ENCODE measurements around the gene NGFR.

Gene NGFR

GRCh38 chr17:49518346-49519078 lies 23.4 kb downstream of the NGFR start:
- no peak for DNase-seq

- DNase-seq = no peak
Measured at GRCh38 chr17:49519781-49520180, 24.7 kb downstream of the NGFR start.

- DNase-seq = no peak
Measured at GRCh38 chr17:49520386-49521087, 25.4 kb downstream of the NGFR start.

GRCh38 chr17:49521088-49521450 lies 26.0 kb downstream of the NGFR start:
- no peak for DNase-seq

GRCh38 chr17:49521471-49522356 lies 26.6 kb downstream of the NGFR start:
- DNase-seq = no peak

- DNase-seq = no peak
Measured at GRCh38 chr17:49522357-49522890, 27.3 kb downstream of the NGFR start.

GRCh38 chr17:49523196-49523595 lies 28.1 kb downstream of the NGFR start:
- no peak for DNase-seq

GRCh38 chr17:49523706-49524472 lies 28.8 kb downstream of the NGFR start:
- no peak for DNase-seq

- no peak for DNase-seq
Measured at GRCh38 chr17:49524473-49525359, 29.6 kb downstream of the NGFR start.

- DNase-seq = no peak
Measured at GRCh38 chr17:49525831-49526741, 31.0 kb downstream of the NGFR start.

GRCh38 chr17:49527927-49528651 lies 33.0 kb downstream of the NGFR start:
- no peak for DNase-seq

- DNase-seq = no peak
Measured at GRCh38 chr17:49528966-49529365, 33.9 kb downstream of the NGFR start.

GRCh38 chr17:49530118-49530517 lies 35.0 kb downstream of the NGFR start:
- no peak for DNase-seq

- DNase-seq = no peak
Measured at GRCh38 chr17:49543860-49544259, 48.8 kb downstream of the NGFR start.

GRCh38 chr17:49545007-49545660 lies 50.0 kb downstream of the NGFR start:
- no peak for DNase-seq

- no peak for DNase-seq
Measured at GRCh38 chr17:49545806-49546545, 50.9 kb downstream of the NGFR start.

- DNase-seq = no peak
Measured at GRCh38 chr17:49546546-49547535, 51.7 kb downstream of the NGFR start.

Measured in SHP77 treated with DMSO at 0.1 percent for 48 hours (cell line).